Fibroblast of mammary gland (primary cell): Measurements from ENCODE around the gene CILP.

ENCODE experiments used
- DNase-seq: peaks from one replicate; pipeline ENCODE4 v3.0.0-alpha.2; 2010; ENCODE audit warnings: low read depth
- H3K4me3 ChIP-seq: 2 replicates; pipeline ENCODE4 v1.5.1; 2011; ENCODE audit warnings: low read depth, mild to moderate bottlenecking, low read length, moderate library complexity; ENCODE audit not compliant: control insufficient read depth
- CTCF ChIP-seq: conservative IDR thresholded peaks from 2 replicates; pipeline ENCODE4 v1.5.1; 2011; ENCODE audit warnings: low read depth, low read length, inconsistent platforms; ENCODE audit not compliant: control insufficient read depth, insufficient read depth

Gene CILP

GRCh38 chr15:65254356-65254755 lies 43.1 kb upstream of the CILP start:
- no peak for TF ChIP-seq CTCF
- DNase-seq: no peak
- no peak overlapping the region for H3K4me3 ChIP-seq

- no peak overlapping the region for H3K4me3 ChIP-seq
- TF ChIP-seq CTCF: no peak
- no peak for DNase-seq
Observed at GRCh38 chr15:65249641-65250040, 38.4 kb upstream of the CILP start.

GRCh38 chr15:65248511-65249255 lies 37.4 kb upstream of the CILP start:
- H3K4me3 ChIP-seq: no peak overlapping the region
- no peak for TF ChIP-seq CTCF
- DNase-seq: peak; percentile 19

GRCh38 chr15:65246939-65247338 lies 35.7 kb upstream of the CILP start:
- TF ChIP-seq CTCF: no peak
- H3K4me3 ChIP-seq: no peak overlapping the region
- no peak for DNase-seq

GRCh38 chr15:65246026-65246714 lies 34.9 kb upstream of the CILP start:
- no peak for TF ChIP-seq CTCF
- DNase-seq: no peak

GRCh38 chr15:65245096-65245856 lies 34.0 kb upstream of the CILP start:
- peak; percentile 87 for DNase-seq
- TF ChIP-seq CTCF: no peak

More at GRCh38 chr15:65246026-65246714, 34.9 kb upstream of the CILP start:
- no peak overlapping the region for H3K4me3 ChIP-seq

More at GRCh38 chr15:65245096-65245856, 34.0 kb upstream of the CILP start:
- H3K4me3 ChIP-seq: no peak overlapping the region
